ENCODE results near the gene SMYD3.
"Not testable (repeated sequence)": the region's sequence is repeated elsewhere in the genome, so short reads cannot be mapped to it uniquely, and the experiment has no call there.

SMYD3 gene

DNA sequence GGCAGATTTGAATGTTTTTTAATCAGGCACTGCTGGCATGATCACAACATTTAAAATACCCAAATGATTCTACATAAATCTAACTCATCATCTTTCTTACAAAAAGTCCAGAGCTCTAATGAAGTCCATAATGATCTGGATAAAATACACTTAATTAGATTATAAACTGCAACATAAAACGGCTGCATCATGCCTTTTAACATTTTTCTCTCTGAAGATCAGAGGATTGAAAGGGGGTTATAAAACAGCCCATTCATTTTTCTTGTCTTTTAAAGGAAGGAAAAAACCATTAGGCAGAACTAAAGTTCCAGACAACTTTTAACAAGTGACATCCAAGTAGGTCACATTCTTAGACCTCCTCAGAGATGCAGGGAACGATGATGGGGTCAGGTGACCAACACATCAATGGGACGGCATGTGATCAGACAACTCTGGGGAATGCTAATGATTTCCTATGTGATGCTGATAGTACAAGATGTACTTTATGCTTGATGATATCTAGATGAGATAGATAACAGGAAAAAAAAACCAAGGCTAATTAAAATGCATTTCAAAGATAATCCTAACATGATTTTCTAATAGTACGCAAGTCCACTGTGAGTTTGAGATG, 455.1 kb downstream of the SMYD3 start:
- DNase-seq: no peak

DNA sequence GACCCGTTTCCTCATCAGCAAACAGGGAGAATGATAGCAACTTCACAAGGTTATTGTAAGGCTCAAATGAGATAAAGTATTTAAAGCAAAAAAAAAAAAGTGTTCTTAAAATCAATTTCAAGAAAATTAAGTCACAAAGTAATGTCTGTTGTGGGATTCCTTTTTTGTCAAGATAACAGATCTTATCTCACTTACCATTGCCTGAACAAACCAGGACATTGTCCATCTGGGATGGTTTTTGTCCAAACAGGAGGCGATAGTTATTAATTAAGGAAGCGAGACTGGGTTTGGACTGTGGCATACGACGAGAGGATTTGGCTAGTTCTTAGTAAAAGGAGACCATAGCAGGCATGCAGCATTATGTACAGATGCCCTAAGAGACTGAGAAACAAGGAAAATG, 458.4 kb downstream of the SMYD3 start:
- DNase-seq: no peak

DNA sequence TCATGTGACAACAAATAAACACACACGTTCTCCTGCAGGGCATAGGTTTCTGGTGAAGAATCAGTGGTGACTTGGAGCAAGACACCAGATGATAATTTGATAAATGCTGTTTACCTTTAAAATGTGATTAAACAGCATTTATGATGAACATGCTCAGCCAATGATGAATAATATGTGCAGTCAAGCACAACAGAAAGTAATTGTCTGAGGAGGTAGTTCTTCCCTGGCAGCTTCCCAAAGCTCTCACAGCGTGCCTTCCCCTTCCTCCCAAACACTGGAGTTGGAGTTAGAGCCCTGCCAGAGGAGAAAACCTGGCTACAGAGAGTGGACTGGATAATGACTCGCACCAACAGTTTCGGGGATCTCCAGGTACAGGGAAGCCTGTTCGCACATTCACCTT, 463.5 kb downstream of the SMYD3 start:
- no peak for DNase-seq

DNA sequence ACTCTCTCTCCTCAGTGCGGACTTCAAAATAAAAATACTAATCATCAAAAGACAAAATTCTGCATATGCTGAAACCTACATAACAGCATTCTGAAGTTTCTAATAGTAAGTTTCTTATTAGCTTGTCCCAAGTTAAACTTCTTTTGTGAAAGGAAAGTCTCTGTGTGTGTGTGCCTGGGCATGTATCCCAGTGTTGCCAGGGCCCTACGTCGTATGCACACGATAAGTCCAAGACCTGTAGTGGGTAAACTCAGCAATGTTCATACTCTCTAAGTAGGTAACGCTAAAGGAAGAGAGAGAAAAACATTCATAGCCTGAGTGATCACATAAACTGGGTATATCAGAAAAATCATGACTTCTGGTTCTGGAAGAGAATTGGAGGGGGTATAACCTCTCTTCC, 465.7 kb downstream of the SMYD3 start:
- no peak for DNase-seq

DNA sequence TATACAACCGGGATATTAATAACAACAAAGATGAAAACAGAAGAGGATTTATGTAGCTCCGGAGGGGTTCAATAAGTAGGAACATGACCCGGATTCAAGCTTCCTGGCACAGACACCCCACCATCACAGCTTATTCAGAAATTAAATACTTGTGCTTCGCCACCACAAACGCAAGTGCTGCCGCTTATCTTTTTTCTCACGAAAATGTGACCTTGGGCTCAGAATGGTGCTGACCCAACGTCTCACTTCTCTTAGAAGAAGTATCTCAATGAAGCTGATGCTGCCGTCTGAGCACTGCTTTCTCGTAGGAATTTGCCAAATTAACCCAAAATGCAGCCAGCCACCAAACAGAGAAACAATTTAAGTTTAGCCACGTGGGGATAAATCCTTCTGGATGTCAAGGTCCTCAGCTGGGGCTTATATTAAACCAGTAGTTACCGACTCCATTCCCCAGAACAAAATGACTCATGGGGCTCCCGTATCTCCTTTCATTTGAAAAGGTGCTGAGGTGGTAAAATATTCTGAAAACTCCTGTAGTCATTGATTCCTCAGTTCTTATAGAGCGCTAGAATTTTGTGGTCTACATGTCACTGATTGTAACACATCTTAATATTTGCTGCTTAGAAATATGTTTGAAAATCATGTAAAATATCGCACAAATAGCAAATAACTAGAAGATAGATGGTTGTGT, 466.7 kb downstream of the SMYD3 start:
- DNase-seq: no peak

DNA sequence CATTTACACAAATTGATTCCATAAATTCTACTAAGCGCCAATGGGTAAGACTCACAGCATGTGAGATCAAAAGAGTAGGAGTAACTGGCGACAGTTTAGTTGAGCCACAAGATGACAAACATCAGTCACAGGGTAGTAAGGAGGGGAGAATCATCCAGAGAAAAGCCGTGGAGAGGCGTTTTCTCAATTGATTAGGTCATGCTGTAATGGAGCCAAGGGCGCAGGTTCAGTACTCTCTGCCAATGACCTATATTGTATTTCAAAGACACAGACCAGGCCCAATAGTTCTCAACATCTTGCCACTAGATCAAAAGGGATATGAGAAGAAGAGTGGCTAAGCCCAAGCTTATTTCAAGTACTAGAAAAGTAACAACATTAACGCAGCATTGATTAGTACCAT, 467.5 kb downstream of the SMYD3 start:
- no peak for DNase-seq

DNA sequence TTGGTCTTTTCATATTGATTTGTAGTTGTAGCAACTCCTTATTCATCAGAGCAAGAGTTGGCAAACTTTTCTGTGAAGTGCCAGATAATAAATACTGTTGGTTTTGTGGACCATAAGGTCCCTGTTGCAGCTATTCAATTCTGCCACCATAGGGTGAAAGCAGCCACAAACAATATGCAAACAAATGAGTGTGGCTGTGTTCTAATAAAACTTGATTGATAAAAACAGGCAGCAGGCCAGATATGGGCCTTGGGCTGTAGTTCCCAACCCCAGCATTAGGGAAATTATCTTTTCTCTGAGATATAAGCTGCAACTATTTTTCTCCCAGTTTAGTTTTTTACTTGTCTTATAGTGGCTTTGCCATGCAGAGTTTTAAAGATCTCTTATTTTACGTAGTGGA, 469.2 kb downstream of the SMYD3 start:
- no peak for DNase-seq

DNA sequence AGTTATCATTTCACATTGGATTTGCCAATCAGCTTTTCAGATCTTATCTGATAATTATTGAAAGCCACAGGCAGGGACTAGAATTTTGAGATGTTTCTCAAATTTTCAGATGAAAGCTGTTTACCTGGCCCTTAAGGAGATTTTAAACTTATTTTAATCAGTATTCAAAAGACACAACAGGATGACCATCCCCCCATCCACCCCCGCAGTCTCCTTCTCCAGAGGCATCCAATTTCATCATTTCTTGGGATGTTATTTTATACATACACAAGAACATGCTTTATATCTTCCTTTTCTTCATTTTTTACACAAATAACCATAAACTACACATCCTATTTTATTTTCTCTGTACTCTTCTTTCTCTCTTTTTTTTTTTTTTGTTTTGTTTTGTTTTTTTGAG, 470.9 kb downstream of the SMYD3 start:
- no peak for DNase-seq

DNA sequence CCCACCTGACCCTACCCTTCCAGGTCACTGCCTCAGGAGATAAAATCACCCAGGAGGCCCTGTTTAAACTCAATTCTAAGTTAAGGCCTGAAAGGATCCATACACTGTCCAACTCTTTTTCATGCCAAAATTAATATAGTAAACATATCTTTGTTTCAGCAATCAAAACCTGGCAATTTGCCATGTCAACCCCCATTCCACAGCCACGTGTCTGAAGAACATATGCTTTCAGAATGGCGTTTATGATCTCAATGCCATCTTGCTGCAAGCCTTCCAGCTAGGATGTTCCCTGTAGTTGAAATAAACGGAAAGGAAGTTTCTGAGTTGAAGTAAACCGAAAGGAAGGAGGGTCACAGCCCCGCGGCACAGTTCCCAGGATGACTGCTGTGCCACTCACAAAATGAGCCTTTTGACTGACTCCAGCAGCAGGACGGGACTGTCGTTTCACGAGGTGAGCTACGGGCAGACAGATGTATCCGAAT, 472.0 kb downstream of the SMYD3 start:
- no peak for DNase-seq

DNA sequence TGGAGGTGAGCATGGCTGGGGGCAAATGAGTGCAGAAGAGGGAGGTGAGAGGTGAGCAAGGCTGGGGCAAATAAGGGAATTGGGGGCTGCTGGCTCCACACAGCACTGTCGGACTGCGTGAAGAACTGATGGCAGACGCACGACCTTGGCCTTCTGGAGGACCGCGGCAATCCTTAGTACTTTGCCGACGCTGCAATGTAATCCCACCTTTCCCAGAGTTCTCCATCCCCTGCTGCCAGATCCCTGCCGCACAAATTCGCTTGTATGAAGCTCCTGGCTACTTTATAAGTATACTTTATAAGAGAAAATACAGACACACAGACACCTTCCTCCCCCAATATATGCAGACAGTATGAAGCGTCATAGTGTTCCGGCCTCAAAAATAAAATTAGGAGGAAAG, 472.4 kb downstream of the SMYD3 start:
- DNase-seq: no peak

DNA sequence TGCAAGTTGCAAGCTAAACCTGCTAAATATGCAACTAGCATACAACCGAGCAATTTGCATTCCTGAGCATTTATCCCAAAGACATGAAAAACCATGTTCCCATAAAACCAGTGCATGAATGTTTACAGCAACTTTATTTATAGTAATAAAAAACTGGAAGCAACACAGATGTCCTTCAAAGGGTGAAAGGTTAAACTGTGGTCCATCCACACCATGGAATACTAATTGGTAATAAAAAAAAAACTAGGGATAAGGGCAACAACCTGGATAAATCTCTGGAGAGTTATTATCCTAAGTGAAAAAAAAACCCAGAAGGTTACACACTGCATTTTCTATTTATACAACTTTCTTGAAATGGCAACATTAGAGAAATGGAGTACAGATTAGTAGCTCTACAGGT, 474.1 kb downstream of the SMYD3 start:
- DNase-seq: no peak

DNA sequence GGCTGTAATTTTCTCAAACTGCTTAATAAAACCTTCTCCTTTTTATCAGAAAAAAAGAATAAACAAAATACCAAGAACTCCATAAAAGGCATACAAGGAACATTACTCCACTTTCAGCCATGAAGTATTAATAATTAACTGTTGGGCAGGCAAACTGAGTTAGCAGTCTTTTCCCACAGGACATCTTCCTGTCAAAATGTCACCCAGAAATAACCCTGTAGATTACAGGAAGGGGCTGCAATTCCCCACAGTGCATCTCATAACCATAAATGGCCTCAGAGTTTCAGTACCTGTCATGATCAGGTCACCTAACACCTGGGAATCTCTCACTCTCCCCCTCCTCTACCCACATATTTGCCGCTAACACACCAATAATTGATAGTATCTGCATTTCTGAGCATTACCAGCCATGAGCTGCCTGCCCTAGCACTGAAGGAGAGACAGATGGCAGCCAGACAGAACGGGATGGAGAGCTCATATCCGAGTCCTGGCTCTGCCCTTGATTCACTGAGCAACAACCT, 475.0 kb downstream of the SMYD3 start:
- DNase-seq: no peak

DNA sequence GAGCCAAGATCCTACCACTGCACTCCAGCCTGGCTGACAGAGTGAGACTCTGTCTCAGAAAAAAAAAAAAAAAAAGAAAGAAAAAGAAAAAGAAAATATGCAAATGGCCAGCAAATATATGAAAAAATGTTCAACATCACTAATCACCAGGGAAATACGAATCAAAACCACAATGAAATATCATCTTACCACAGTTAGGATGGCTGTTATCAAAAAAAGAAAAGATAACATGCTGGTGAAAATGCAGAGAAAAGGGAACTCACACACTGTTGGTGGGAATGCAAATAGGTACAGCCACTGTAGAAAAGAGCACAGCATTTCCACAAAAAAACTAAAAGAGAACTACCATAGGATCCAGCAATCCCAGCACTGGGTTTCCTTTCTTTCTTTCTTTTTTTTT, 477.5 kb downstream of the SMYD3 start:
- no peak for DNase-seq

DNA sequence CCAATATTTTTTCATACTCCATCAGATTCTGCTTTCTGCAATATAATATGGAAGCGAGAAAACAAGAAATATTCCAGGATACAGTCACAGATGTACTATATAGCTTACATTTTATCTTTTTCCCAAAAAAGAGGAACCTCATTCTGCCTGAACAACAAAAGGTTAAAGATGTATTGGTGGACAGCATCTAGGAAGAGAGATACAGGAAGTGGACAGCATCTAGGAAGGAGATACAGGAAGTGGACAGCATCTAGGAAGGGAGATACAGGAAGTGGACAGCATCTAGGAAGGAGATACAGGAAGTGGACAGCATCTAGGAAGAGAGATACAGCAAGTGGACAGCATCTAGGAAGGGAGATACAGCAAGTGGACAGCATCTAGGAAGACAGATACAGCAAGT, 483.0 kb downstream of the SMYD3 start:
- DNase-seq: not testable (repeated sequence)

DNA sequence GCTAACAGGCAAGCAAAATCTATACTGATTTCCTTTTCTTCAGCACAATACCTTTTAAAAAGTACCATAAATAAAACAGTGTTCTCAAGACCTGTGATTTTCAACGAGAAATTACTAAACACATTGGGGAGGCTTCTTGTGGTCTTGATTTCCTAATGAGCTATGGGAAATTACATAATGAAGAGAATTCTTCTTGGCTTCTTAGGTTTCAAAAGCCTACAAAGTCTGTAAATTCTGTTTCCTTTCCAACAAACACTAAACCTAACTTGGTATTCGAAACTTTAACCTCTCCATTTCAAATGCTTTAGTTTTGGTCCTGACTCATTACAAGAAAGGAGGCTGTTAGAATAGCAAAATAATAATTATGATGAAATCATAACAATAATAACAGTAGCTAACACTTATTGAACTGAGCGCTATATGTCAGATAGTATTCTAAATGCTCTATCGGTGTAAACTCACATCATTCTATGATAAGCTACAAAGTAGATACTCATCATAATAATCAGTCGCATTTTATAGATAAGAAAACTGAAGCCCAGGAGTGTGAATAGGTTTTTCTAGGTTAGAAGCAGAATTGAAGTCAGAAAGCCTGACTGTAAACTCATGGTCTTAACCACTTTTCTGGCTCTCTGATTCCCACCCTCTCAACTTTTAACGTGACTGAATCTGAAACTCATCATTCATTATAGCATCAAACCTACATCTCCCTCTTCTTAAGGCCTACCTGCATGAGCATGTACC, 486.7 kb downstream of the SMYD3 start:
- DNase-seq: no peak

DNA sequence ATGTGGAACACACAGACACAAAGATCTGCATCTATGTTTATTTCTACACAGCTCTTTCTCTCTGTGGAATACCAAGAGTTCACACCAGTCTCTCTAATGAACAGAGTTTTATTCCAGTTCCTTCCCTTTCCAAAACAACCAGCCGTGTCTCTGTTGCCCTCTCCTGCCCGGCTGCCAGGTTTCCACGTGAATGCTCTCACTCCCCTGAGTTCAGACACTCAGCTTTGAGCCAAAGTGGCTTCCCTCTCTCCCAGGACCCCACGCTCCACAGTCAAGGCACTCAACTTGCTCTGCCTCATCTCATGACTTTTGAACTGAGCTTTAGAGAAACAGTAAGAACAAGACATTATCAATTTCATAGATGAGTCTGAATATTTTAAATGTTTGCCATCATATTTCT, 488.9 kb downstream of the SMYD3 start:
- no peak for DNase-seq

DNA sequence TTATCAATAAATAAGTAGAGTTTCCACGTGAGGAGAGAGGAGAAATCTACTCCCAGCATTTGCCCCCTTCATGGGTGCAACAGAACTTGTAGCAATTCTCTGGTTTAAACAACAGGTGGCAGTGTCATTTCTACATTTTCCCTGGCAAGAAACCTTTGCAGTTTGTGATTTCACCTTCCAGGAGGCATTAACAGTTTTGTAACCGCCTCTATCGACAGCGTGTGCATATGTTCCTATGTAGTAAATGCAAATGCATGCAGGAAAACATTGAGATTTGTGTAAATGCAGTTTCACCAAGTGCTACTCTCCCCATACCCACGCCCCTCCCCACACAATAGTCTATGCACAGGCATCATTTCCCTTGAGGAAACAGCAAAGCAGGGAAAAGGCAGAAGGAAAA, 494.7 kb downstream of the SMYD3 start:
- peak; percentile 19 for DNase-seq

DNA sequence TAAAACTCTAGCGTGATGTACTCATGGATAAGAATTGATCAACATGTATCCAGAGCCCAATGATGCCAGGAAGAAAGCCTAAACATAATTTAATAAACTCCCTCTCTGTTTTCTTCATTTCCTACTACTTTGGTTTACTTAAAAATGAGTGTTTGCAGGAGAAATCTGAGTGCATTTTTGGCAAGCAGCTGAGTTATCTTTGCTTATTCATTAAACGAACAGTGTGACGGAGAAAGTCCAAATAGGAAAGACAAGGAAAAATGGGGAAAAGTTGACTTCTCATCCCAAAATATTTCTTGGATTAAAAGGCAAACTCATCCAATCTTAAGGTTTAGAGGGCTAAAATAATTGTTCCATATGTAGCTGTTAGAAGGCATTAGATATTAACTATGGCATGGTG, 496.7 kb downstream of the SMYD3 start:
- no peak for DNase-seq

DNA sequence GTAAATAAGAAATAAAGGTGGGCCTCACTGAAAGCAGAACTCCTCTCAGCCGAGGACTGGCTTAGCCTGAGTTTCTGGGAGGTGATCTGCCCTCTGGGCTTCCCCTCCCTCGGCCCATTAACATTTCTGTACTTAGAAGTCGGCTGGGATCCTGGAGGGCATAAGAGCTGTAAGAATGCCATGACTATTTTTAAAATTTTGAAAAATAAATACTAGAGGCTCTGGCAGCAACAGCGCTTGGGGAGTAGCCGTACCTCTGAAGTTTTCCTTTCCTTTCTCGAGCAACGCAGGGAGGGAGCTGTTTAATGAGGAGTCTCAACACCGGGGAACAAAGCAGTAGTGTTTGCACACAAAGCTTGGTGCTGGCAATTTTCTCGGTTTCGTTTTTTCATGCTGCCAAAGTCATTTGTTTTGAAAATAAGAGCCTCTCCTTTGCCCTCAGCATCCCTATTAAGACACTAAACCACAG, 498.7 kb downstream of the SMYD3 start:
- no peak for DNase-seq

DNA sequence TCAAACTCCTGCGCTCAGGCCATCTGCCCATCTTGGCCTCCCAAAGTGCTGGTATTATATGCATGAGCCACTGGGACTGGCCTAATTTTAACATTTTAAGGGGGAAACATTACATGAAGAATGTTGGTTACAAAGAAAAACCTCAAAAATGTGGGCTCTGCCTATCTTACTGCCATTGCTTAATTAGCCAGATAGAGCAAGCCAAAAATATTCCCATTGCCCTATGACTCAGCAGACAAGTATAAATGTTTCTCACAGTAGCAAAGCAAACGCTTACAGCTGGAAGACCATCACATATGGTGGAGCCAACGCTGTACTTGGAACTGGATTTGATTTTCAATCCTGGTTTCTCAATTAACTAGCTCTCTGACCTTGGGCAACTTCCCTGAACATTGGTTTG, 502.0 kb downstream of the SMYD3 start:
- no peak for DNase-seq

DNA sequence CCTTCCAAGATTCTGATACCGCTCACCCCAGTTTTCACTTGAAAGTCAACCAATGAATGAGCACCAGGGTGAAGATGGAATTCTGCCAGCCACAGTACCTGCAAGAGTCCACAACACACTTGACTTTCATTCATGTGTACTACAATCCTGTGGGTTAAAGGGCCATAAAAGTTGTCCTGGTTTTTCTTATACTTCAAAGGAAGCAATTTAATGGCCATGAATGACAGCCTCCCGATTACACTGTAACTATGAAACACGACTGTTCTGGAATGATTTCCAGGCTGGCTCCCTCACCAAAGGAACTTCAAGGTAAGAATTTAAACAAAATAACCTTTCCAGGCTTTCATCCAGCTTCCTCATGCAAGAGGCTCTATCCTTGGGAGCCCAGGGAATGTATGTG, 502.8 kb downstream of the SMYD3 start:
- DNase-seq: no peak

DNA sequence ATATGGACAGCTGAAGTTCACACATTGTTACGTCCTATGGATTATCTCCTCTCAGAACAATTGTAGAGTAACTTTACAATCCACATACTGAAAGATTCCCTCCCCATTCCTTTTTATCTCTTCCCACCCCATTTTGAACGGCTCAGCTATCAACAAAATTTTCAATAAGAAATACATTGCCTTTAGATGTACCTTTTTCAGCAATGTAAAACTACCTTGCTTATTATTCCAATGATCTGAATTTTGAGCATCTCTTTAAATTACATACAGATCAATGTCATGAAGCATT, 503.7 kb downstream of the SMYD3 start:
- DNase-seq: no peak

DNA sequence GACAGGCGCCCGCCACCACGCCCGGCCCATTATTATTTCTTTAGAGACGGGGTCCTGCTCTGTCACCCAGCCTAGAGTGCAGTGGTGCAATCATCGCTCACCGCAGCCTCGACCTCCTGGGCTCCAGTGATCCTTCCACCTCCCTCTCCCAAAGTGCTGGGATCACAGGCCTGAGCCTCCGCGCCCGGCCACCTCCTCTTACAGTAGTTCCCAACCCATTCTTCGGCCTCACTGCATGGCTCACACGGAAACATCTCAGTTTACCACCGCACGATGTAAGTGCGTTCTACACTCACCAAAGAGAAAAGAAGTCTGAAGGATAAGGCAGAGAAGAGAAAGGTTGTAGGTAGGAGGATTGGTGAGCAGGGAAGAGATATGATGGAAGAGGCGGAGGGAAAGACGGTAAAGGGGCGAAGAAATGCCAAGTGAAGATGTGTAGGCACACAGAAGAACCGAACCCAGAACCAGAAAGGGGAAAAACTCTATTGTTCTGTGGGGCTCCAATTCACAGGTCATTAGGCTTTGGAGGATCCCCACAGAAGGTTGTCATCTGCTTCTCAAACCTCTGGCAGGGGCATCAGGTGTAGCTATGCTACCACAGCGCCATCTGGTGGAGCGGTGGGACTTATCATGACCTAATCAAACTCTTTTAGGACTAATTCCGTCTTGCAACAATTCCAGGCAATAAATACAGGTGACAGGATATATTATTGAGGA, 504.2 kb downstream of the SMYD3 start:
- peak; percentile 79 for DNase-seq

DNA sequence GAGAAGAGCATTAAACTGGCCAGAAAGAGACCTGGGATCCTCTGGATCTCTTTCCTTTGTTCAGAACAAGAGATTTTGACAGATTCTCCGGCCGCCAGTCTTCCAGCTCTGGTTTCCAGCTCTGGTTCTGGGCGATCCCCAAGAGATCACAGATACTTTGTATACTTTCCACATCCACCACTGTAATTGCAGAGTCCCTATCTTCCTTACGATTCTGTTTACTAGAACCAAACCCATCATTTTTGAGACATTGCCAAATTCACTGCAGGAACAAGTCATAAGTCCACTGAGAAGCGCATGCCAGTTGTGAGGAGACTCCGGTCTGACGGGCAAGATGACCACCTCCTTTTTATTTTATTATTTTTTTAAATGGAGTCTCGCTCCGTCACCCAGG, 505.2 kb downstream of the SMYD3 start:
- DNase-seq: no peak
